SK-N-SH treated with all-trans-retinoic acid at 6 μM for 48 hours (cell line): ENCODE measurements around the gene CTNND2.

Source experiments
- ESRRG ChIP-seq: fragments of 250-450 bp; sonication (Bioruptor Pico); IDR thresholded peaks from 2 replicates; pipeline ENCODE4 v1.6.1; 2021; ENCODE audit warnings: mild to moderate bottlenecking
- PATZ1 ChIP-seq: fragments of 250-450 bp; sonication (Bioruptor Pico); IDR thresholded peaks from 2 replicates; pipeline ENCODE4 v1.8.0; 2020; ENCODE audit warnings: mild to moderate bottlenecking, moderate library complexity, borderline replicate concordance
- TCF4 ChIP-seq: fragments of 250-450 bp; sonication (Bioruptor Pico); IDR thresholded peaks from 2 replicates; pipeline ENCODE4 v1.8.0; 2021; ENCODE audit warnings: mild to moderate bottlenecking, moderate library complexity, borderline replicate concordance
- ZFP3 ChIP-seq: fragments of 250-450 bp; sonication (Bioruptor Pico); IDR thresholded peaks from 2 replicates; pipeline ENCODE4 v1.5.0; 2020; ENCODE audit warnings: mild to moderate bottlenecking, moderate library complexity
- ZNF565 ChIP-seq: fragments of 450-650 bp; formaldehyde crosslinking; conservative IDR thresholded peaks from 2 replicates; pipeline ENCODE4 v1.5.0; 2020; ENCODE audit warnings: low read depth, mild to moderate bottlenecking, moderate library complexity

- no peak for TF ChIP-seq ESRRG (CRISPR knock-in tag)
- TF ChIP-seq PATZ1 (CRISPR knock-in tag): no peak
- no peak for TF ChIP-seq ZNF565 (CRISPR knock-in tag)
- no peak for TF ChIP-seq ZFP3 (CRISPR knock-in tag)
- TF ChIP-seq TCF4 (CRISPR knock-in tag): no peak
Measured at GRCh38 chr5:10935536-10935935, 968.7 kb downstream of the CTNND2 start.
